Measurements from ENCODE around the gene CACNA2D1.

The CACNA2D1 gene

GRCh38 chr7:82343716-82344115 lies 99.9 kb downstream of the CACNA2D1 start:
- no peak for DNase-seq (ENCODE audit: low read depth)

- DNase-seq (ENCODE audit: low read depth), result no peak
These were observed 103.6 kb downstream of the CACNA2D1 start for GRCh38 chr7:82339958-82340357.

- no peak for DNase-seq (ENCODE audit: low read depth)
These were observed 107.7 kb downstream of the CACNA2D1 start for GRCh38 chr7:82335927-82336326.

DNA sequence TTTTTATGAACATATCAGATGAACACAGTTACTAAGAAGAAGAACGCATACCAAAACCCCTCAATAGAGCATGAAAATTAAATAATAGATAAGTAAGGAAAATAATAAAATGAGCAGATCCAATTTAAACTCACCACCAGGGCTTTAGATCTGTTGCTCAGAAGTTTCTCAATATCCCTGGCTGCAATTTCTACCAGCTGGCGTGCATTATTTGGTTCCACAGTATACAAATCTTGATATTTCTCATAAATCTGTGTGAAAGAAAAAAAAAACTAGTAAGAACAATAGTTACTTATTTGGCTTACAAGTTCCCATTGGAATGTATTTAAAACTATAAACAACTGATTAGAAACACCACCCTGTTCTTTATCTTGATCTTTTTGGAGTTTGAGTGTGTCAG lies 108.6 kb downstream of the CACNA2D1 start:
- no peak for DNase-seq (ENCODE audit: low read depth)

DNA sequence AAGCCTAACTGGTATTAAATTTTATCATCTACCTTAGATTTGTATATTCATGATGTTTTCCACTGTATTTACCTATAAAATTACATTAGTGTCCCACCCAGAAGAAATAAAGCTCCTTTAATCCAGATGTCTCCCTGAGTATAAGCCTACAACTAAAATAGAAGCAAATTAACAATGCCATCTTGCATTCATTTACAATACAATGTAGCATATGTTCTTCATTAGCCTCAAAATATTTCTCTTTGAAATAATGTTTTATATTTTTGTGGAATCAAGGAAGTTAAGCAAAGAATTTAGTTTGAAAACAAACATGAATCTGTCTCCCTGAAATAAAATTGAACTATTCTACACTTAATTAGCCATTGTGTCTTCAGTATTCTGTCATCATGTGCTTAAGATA lies 112.3 kb downstream of the CACNA2D1 start:
- DNase-seq (ENCODE audit: low read depth), result no peak

GRCh38 chr7:82330706-82331215 lies 112.8 kb downstream of the CACNA2D1 start:
- DNase-seq (ENCODE audit: low read depth), result no peak

GRCh38 chr7:82327898-82328297 lies 115.7 kb downstream of the CACNA2D1 start:
- DNase-seq (ENCODE audit: low read depth), result no peak

DNA sequence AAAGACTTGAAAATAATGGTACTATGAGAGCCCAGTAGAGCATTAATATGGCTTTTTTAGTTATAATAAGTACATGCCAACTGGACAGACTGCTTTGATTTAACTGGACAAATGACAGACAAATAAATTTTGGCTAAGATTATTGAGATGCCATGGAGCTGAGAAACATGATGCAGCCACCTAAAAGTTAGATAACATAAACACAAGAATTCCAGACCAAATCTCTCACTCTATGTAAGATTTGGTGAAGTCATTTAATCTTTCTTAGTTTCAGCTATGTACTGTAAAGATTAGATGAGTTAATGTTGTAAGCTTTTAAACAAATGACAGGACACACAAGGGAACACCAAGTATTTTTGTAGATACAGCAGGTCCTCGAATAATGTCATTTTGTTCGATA lies 118.2 kb downstream of the CACNA2D1 start:
- DNase-seq (ENCODE audit: low read depth), result no peak

DNA sequence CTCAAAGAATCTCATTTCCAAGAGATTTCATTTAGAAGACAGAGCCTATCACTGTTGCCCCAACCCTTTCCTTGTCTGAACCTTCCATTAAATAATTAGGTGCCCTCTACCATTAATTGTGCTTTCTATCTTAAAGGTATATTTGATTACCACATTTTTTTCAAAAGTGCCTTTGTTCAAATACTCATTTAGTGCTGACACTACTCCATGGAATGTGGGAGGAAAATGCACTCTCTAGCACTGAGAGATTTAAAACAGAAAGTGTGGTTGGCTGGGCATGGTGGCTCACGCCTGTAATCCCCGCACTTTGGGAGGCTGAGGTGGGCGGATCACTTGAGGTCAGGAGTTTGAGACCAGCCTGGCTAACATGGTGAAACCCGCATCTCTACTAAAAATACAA lies 119.8 kb downstream of the CACNA2D1 start:
- no peak for DNase-seq (ENCODE audit: low read depth)

- DNase-seq (ENCODE audit: low read depth), result no peak
These were observed 123.9 kb downstream of the CACNA2D1 start for GRCh38 chr7:82319674-82320118.

DNA sequence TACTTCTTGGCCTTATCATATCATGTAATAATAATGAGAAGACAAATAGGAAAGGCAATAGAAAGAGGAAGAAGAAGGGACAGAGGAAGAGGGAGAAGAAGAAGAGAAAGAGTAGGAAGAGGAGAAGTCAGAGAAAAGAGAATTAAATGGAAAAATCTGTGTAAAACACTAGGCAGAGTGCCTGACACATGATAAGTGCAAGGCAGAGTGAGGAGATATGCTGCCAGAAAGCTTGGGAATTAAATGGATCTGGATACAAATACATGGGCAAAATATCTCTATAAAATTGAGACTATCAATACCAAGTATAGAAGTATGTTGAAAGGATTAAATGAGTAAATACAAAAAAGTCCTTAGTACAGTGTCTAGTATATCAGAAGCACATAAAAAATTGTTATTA lies 124.8 kb downstream of the CACNA2D1 start:
- no peak for DNase-seq (ENCODE audit: low read depth)

GRCh38 chr7:82317760-82318159 lies 125.8 kb downstream of the CACNA2D1 start:
- no peak for DNase-seq (ENCODE audit: low read depth)

DNA sequence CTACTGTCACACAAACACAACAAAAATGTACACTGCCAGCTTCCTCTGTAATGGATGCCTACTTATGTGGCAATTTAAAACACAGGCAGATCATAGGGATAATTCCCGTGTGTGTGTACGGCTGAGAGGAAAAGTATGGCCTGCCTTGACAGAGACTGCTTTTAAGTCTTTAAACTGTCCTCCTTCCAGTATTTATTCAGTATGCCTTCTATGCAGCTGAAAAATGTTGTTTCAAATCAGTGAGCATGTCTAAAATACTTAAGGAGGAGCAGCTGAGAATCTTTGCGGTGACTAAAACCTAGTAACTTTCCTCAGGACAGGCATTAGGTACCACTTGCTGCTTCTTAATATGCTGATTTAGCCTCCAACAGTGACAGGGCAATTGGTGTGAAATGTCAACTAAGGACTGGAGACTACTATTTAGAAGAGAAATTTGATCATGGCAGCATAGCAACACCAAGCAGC lies 126.3 kb downstream of the CACNA2D1 start:
- no peak for DNase-seq (ENCODE audit: low read depth)

GRCh38 chr7:82313269-82313668 lies 130.3 kb downstream of the CACNA2D1 start:
- no peak for DNase-seq (ENCODE audit: low read depth)

DNA sequence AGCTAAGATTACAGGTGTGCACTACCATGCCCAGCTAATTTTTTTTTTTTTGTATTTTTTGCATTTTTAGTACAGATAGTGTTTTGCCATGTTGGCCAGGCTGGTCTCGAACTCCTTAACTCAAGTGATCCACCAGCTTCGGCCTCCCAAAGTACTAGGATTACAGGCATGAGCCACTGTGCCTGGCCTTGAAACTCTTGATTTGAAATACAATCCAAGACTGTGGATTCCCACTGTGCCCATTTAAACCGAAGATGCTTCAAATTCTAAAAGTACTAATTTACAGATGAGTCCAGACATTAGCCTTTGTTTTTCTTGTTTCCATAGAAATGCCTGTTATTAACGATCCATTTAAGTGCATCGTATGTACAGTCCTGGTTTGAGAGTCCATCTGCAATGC lies 130.9 kb downstream of the CACNA2D1 start:
- no peak for DNase-seq (ENCODE audit: low read depth)

- DNase-seq (ENCODE audit: low read depth), result no peak
These were observed 138.1 kb downstream of the CACNA2D1 start for GRCh38 chr7:82305347-82306005.

DNA sequence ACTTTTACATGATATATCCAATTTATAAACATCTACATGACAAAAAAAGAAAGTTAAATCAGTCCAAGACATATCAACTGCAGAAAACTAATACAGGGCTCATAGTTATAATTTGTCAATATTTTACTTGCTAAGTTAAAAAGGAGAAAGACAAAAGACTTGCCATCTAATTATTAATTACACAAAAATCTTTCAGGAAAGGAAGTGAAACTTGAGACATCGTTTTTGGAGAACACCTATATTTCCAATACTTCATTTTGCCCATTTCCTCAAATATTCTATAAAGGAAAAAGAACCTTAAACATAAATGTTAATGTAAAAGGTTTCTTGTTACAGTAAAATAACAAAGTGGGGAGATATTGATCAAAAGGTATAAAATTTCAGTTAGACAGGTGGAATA lies 148.7 kb downstream of the CACNA2D1 start:
- no peak for DNase-seq (ENCODE audit: low read depth)

GRCh38 chr7:82294382-82294784 lies 149.2 kb downstream of the CACNA2D1 start:
- no peak for DNase-seq (ENCODE audit: low read depth)

DNA sequence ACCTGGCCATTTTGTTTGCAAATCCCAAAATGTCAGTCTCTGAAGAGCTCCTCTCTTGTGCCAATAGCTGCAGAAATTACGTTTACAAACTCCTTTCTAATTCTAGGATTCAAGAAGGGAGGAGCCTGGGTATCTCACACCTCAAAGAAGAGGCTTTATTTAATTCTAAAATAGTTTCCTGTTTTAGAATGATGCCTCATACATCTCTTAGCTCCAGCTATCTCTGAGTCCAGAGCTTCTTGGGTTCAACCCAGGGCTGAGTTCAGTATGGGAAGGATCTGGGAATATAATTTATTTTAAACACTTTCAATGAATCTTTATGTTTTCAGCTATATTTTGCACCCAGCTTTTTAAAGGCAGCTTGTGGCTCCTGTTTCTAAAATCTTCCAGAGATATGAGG lies 150.1 kb downstream of the CACNA2D1 start:
- no peak for DNase-seq (ENCODE audit: low read depth)

DNA sequence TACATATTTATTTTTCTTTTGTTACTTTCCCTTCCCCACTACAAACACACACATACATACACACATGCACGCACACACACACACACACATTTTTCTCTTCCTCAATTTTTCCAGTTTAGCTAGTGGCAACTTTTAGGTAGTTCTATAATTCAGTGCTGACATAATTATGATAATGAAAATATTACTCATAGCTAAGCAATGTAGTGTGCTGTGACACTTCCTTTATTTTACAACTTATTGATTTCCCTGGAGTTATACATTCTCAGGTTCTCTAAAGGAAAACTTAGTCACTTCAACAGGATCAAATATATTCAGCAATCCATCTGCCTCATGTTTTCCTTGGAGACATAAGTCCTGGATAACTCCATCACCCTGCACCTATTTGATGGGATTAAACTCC lies 151.6 kb downstream of the CACNA2D1 start:
- no peak for DNase-seq (ENCODE audit: low read depth)

DNA sequence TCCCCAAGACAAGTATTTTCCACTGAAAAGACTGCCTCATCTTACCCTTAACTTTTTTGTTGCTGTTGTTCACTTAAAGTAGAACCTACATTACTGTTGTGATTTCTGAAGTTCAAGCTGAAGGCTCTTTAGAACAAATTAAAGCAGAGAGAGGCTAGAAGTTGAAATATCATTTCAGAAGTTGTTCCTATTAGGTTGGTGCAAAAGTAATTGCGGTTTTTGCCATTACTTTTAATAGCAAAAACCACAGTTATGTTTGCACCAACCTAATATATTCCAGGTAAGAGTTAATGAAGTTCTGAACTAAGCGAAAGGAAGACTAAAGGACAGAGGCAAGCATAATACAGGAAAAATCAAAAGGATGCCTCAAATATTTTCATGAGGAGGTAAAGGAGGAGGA lies 153.7 kb downstream of the CACNA2D1 start:
- DNase-seq (ENCODE audit: low read depth), result no peak

DNA sequence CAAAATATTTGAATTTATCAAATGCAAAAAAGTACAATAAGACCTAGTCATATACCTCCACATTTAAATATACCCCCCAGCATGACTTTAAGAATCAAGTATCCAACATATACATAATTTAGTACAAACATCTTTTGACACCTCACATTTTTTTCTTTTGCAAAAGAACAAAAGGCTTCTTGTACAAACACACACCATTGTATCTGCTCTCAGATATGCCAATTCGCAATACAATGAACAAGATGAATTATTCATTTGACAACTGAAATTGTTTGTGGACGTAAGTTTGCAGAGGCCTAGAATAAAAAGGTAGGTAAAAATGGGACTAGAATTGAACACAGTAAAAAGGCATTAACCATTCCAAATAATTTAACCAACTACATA lies 154.4 kb downstream of the CACNA2D1 start:
- no peak for DNase-seq (ENCODE audit: low read depth)

GRCh38 chr7:82286798-82287140 lies 156.8 kb downstream of the CACNA2D1 start:
- no peak for DNase-seq (ENCODE audit: low read depth)

DNA sequence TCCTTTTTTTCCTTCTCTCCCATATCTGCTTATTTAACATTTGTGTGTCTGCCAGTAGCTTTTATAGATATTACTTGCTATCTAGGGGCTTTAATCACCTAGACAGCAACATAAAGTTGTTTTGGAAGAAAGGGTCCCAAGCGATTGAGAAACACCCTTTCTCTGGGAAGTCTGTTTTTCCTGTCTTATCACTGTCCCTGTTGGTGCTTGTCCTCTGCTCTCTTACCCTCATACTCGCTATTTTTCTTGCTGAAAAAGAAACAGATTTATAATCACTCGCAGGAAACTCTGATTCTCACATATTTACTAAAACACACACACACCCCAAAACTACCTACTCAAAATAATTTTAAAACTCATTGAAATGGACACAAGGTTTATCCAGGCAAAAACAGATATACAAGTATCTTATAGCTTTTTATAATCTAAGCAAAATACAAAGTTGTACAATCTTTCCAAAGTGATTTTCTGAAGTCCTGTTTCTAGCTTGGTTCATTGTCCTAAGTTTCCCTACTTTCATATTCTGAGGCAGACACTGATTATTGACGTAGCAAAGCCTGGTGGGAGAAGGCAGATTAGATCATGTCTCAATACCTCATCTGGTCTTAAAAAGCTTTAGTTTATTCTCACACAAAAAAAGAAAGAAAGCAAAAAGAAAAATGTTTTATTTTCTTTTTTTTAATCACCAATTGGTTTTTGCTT lies 157.3 kb downstream of the CACNA2D1 start:
- DNase-seq (ENCODE audit: low read depth), result no peak
